Peyer's patch (tissue), 4 donors: ENCODE data around the gene ARNT2. TPM values are rescaled to one million over a fixed set of nuclear protein-coding genes. Genes with fewer than 3 reads are reported as not detected.
"Not testable (repeated sequence)": the region's sequence is repeated elsewhere in the genome, so short reads cannot be mapped to it uniquely, and the experiment has no call there.

Source experiments
- DNase-seq, 3 donors: peaks; one replicate each; pipeline ENCODE4 v3.0.0-alpha.2; 2017 to 2019
- H3K27ac ChIP-seq, 4 donors: fragments of 200-600 bp; sonication (generic); one replicate each; pipeline ENCODE4 v1.5.1; 2016 to 2019
- H3K27me3 ChIP-seq, 2 donors: fragments of 200-600 bp; sonication (generic); one replicate each; pipeline ENCODE4 v1.5.1; 2019
- H3K36me3 ChIP-seq, 3 donors: fragments of 200-600 bp; sonication (generic); one replicate each; pipeline ENCODE4 v1.5.1; 2016 to 2019
- H3K4me1 ChIP-seq, 4 donors: fragments of 200-600 bp; sonication (generic); one replicate each; pipeline ENCODE4 v1.5.1; 2016 to 2019
- H3K4me3 ChIP-seq, 4 donors: fragments of 200-600 bp; sonication (generic); 1 replicate in 3 of 4; 2 replicates in 1 of 4; pipeline ENCODE4 v1.5.1; 2016 to 2019; ENCODE audit warnings: mild to moderate bottlenecking in 1 of 4
- H3K9me3 ChIP-seq, 4 donors: fragments of 200-600 bp; sonication (generic); one replicate each; pipeline ENCODE4 v1.5.1; 2016 to 2019; ENCODE audit warnings: mild to moderate bottlenecking in 1 of 4
- CTCF ChIP-seq, 6 experiments: fragments of 450-650 bp in 4 of 6; fragments of 200-600 bp in 2 of 6; sonication (generic) in 1 of 6; IDR thresholded peaks; one replicate each; pipeline ENCODE4 v1.5.1; 2017 to 2019; ENCODE audit warnings: antibody characterized with exemption in 6 of 6, mild to moderate bottlenecking in 3 of 6, moderate library complexity in 1 of 6
- POLR2A ChIP-seq, 2 donors: fragments of 450-650 bp; IDR thresholded peaks; one replicate each; pipeline ENCODE4 v1.5.1; 2017; ENCODE audit warnings: antibody characterized with exemption in 2 of 2, mild to moderate bottlenecking in 2 of 2, moderate library complexity in 2 of 2
- total RNA-seq, 4 donors: library from RNA; depleted of rRNA; stranded (reverse); fragments of >200 nt; gene quantifications; one replicate each; pipeline ENCODE4 v1.1.0, GENCODE V29; 2016

The ARNT2 gene
- total RNA-seq, 4 donors from 2014 or later: 2.5 to 10.3 (median 4.5) TPM

DNA sequence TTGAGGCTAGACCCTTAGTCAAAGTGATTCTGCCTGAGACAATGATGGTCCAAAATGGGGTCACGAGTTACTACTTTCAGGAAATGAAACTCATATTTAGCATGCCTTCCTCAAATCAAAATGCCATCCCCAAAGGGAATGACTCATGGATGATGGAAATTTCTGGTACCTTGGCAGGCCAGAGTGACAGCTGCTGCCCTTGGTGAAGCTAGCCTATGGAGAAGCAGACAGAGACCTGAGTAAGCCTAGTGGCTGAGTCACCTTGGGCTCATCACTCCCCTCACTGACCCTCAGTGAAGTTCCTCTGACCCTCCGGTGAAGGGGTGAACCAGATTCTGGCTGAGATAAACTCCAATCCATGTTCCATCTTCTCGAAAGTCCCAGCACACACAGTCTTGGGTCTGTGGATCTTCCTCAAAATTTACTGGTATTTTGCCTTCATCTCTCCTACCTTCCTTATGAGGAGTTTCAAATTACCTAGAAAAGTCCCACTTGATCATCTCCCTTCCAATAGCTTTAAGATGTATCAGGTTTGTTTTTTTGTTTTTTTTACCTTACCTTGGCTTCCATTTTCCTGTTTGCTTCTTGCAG lies 236.4 kb downstream of the ARNT2 start:
- DNase-seq: no peak
- no peaks in the 10 kb centered on the region for H3K27me3 ChIP-seq
- H3K4me1 ChIP-seq: no peaks in the 10 kb centered on the region
- H3K9me3 ChIP-seq: no peaks in the 10 kb centered on the region
- no peaks in the 10 kb centered on the region for H3K36me3 ChIP-seq
- H3K4me3 ChIP-seq: no peak overlapping the region
- no peak for TF ChIP-seq CTCF (IDR thresholded peaks at IDR 0.05)
- TF ChIP-seq POLR2A (IDR thresholded peaks at IDR 0.05): no peak
- H3K27ac ChIP-seq: no peak overlapping the region

- no peak overlapping the region for H3K4me3 ChIP-seq
- no peak overlapping the region for H3K27ac ChIP-seq
- no peaks in the 10 kb centered on the region for H3K4me1 ChIP-seq
- no peak for DNase-seq
- H3K9me3 ChIP-seq: no peaks in the 10 kb centered on the region
- TF ChIP-seq POLR2A (IDR thresholded peaks at IDR 0.05) (no peak), CTCF (IDR thresholded peaks at IDR 0.05) (no peak)
- no peaks in the 10 kb centered on the region for H3K36me3 ChIP-seq
- no peaks in the 10 kb centered on the region for H3K27me3 ChIP-seq
Observed at GRCh38 chr15:80641384-80641783, 237.2 kb downstream of the ARNT2 start.

- DNase-seq: no peak
- no peaks in the 10 kb centered on the region for H3K4me1 ChIP-seq
- H3K36me3 ChIP-seq: no peaks in the 10 kb centered on the region
- no peaks in the 10 kb centered on the region for H3K9me3 ChIP-seq
- no peak overlapping the region for H3K27ac ChIP-seq
- TF ChIP-seq POLR2A (IDR thresholded peaks at IDR 0.05) (no peak), CTCF (IDR thresholded peaks at IDR 0.05) (no peak)
- no peaks in the 10 kb centered on the region for H3K27me3 ChIP-seq
- no peak overlapping the region for H3K4me3 ChIP-seq
Observed at GRCh38 chr15:80643431-80643951, 239.3 kb downstream of the ARNT2 start.

DNA sequence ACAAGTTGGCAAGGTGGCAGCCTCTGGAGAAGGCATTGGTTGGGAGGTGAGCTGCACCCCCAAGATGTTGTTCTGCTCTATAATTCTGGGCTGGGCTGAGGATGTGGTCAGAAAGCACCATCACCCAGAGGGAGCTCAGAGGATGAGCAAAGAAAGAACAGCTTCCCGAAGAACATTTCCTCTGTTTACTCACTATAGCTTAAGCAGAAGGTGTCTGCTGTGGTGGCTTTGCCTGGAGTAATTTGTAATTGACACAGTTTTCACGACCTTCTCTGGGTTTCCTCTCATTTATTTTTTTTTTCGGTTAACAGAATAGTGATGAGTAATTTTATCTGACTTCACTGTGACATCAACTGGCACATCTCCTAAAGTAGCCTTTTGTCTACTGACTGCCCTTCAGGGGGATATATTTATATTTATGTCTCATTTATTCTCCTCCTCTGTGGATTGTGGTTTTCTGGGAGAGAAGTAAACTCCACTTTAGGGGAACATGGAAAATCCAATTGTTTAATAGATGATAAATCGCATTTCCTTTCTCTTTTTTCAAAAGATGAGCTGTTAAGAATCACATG lies 241.4 kb downstream of the ARNT2 start:
- Histone ChIP-seq H3K36me3 (no peaks in the 10 kb centered on the region), H3K4me3 (no peak overlapping the region), H3K27ac (no peak overlapping the region), H3K9me3 (no peaks in the 10 kb centered on the region), H3K4me1 (no peaks in the 10 kb centered on the region), H3K27me3 (no peaks in the 10 kb centered on the region)
- TF ChIP-seq CTCF (IDR thresholded peaks at IDR 0.05): no peak
- no peak for TF ChIP-seq POLR2A (IDR thresholded peaks at IDR 0.05)
- no peak for DNase-seq

- not testable (repeated sequence) for H3K9me3 ChIP-seq, H3K36me3 ChIP-seq, H3K27ac ChIP-seq, H3K4me3 ChIP-seq, H3K27me3 ChIP-seq, H3K4me1 ChIP-seq, DNase-seq
Observed at GRCh38 chr15:80647424-80647823, 243.2 kb downstream of the ARNT2 start.

Other genes starting within 250 kb of the ARNT2 start
- gene CTXND1, start 152.2 kb upstream of the ARNT2 start, total RNA-seq: 1 to 10 TPM in 1 of 4 donors, under 1 TPM in 2, not detected in 1; 0.53 to 5.0 (median 0.54) TPM